HCT116 (cell line): ENCODE data around the gene GPT2. TPM values are rescaled to one million over a fixed set of nuclear protein-coding genes. Genes with fewer than 3 reads are reported as not detected.
"Not testable (repeated sequence)": the region's sequence is repeated elsewhere in the genome, so short reads cannot be mapped to it uniquely, and the experiment has no call there.

Experiments
- ATAC-seq: fragments of 200-7000 bp; cut with Tn5 transposase; 2 replicates; pipeline ENCODE4 v1.9.1; 2020; ENCODE audit warnings: mild to moderate bottlenecking, moderate library complexity
- BruUV-seq: library from RNA; stranded (reverse); fragments of 400-500 nt; replicated peaks from 2 replicates; lab custom pipeline; 2021; lab: Mats Ljungman, UMichigan
- CTCF ChIA-PET: fragments of 300-600 bp; sonication (Branson Sonifier 250); formaldehyde crosslinking; loops from one replicate; lab custom pipeline; 2021; ENCODE audit warnings: antibody characterized with exemption; lab: Charles Lee
- POLR2A ChIA-PET: fragments of 300-600, 350-600 bp; sonication (Branson Sonifier 250); formaldehyde crosslinking; loops from one replicate; lab custom pipeline; 2021; ENCODE audit warnings: antibody characterized with exemption; lab: Charles Lee
- RAD21 ChIA-PET, 2 experiments: fragments of 300-600 bp; sonication (Branson Sonifier 250); formaldehyde crosslinking; loops; one replicate each; lab custom pipeline; 2023; ENCODE audit warnings: low total read pairs in 2 of 2; ENCODE audit not compliant: uncharacterized antibody in 2 of 2, unreplicated experiment in 2 of 2, low non-redundant PET in 1 of 2; lab: Charles Lee
- DNase-seq: peaks from one replicate; pipeline ENCODE4 v3.0.0-alpha.2; 2010; ENCODE audit warnings: low read depth, low spot score
- H2AFZ ChIP-seq: fragments of 200-600 bp; shearing (Covaris generic), sonication (generic); 2 replicates; pipeline ENCODE4 v1.6.1; 2017; ENCODE audit warnings: low read depth, mixed run types, mixed read lengths, antibody characterized with exemption, low read length; ENCODE audit not compliant: poor library complexity, severe bottlenecking
- H3K27ac ChIP-seq: 2 replicates; pipeline ENCODE4 v1.5.1; 2012; ENCODE audit warnings: low read depth, low read length
- H3K27me3 ChIP-seq: fragments of 200-600 bp; sonication (generic); 2 replicates; pipeline ENCODE4 v1.6.1; 2016; ENCODE audit warnings: mixed run types, low read length, mixed read lengths; ENCODE audit not compliant: insufficient read depth
- H3K36me3 ChIP-seq, 2 experiments: fragments of 200-500 bp in 1 of 2; fragments of 200-600 bp in 1 of 2; sonication (Bioruptor generic) in 1 of 2; sonication (generic) in 1 of 2; 2 replicates each; pipeline versions ENCODE4 v1.5.1 to v1.6.1; 2014 to 2016; ENCODE audit warnings: low read length in 2 of 2, inconsistent platforms in 1 of 2, mixed read lengths in 1 of 2, mixed run types in 1 of 2; ENCODE audit not compliant: insufficient read depth in 2 of 2, control insufficient read depth in 1 of 2
- H3K4me1 ChIP-seq, 2 experiments: fragments of 200-600 bp in 1 of 2; sonication (generic) in 1 of 2; 2 replicates each; pipeline versions ENCODE4 v1.5.1 to v1.6.1; 2012 to 2017; ENCODE audit warnings: low read length in 2 of 2, inconsistent platforms in 1 of 2, mild to moderate bottlenecking in 1 of 2, mixed read lengths in 1 of 2, mixed run types in 1 of 2, moderate library complexity in 1 of 2; ENCODE audit not compliant: insufficient read depth in 2 of 2, control insufficient read depth in 1 of 2
- H3K4me2 ChIP-seq: fragments of 200-600 bp; sonication (generic); 2 replicates; pipeline ENCODE4 v1.6.1; 2017; ENCODE audit warnings: mixed run types, low read length, mixed read lengths
- H3K4me3 ChIP-seq, 2 experiments: fragments of 200-600 bp in 1 of 2; sonication (generic) in 1 of 2; replicated peaks in 1 of 2; 2 replicates each; pipeline ENCODE4 v1.5.1; 2011 to 2016; ENCODE audit warnings: low read length in 2 of 2, control low read depth in 1 of 2, low read depth in 1 of 2, mild to moderate bottlenecking in 1 of 2, mixed read lengths in 1 of 2, mixed run types in 1 of 2
- H3K79me2 ChIP-seq: fragments of 200-600 bp; sonication (generic); 2 replicates; pipeline ENCODE4 v1.6.1; 2017; ENCODE audit warnings: mild to moderate bottlenecking, mixed run types, low read length, moderate library complexity, mixed read lengths; ENCODE audit not compliant: insufficient read depth
- H3K9ac ChIP-seq: fragments of 200-600 bp; sonication (generic); 2 replicates; pipeline ENCODE4 v1.6.1; 2016; ENCODE audit warnings: low read length, mixed read lengths
- H3K9me2 ChIP-seq: fragments of 200-600 bp; sonication (generic), shearing (Covaris generic); 2 replicates; pipeline ENCODE4 v1.6.1; 2017; ENCODE audit warnings: mixed run types, mild to moderate bottlenecking, moderate library complexity; ENCODE audit not compliant: insufficient read depth
- H3K9me3 ChIP-seq, 2 experiments: fragments of 200-500 bp in 1 of 2; fragments of 200-600 bp in 1 of 2; sonication (Bioruptor generic) in 1 of 2; sonication (generic) in 1 of 2; 2 replicates each; pipeline ENCODE4 v1.6.1; 2014 to 2017; ENCODE audit warnings: low read length in 2 of 2, mixed read lengths in 2 of 2, inconsistent platforms in 1 of 2, low read depth in 1 of 2, mild to moderate bottlenecking in 1 of 2, mixed run types in 1 of 2, moderate library complexity in 1 of 2; ENCODE audit not compliant: control insufficient read depth in 1 of 2, insufficient read depth in 1 of 2
- H4K20me1 ChIP-seq: fragments of 200-600 bp; sonication (generic), shearing (Covaris generic); 2 replicates; pipeline ENCODE4 v1.6.1; 2017; ENCODE audit warnings: mixed run types, mild to moderate bottlenecking, moderate library complexity; ENCODE audit not compliant: insufficient read depth
- ZFX ChIP-seq: fragments of 450-650 bp; IDR thresholded peaks from 2 replicates; pipeline ENCODE4 v1.6.1; 2017
- intact Hi-C: fragments of 100-400 bp; cut with micrococcal nuclease; formaldehyde crosslinking; loops from 2 replicates; pipeline ENCODE4 v1.10.0; 2022
- total RNA-seq: library from RNA; stranded (reverse); gene quantifications from one replicate; pipeline ENCODE4 v1.2.1, GENCODE V29; 2021; ENCODE audit not compliant: unreplicated experiment

The GPT2 gene
- total RNA-seq, 1 experiment from 2014 or later = 50.6 TPM

GRCh38 chr16:46867486-46867885, 16.7 kb upstream of the GPT2 start:
- DNase-seq, RAD21 ChIA-PET, H3K27ac ChIP-seq, H3K27me3 ChIP-seq, CTCF ChIA-PET, H3K36me3 ChIP-seq, H3K4me2 ChIP-seq, H3K9me2 ChIP-seq, H3K9ac ChIP-seq, ATAC-seq, BruUV-seq, POLR2A ChIA-PET, H2AFZ ChIP-seq, H3K9me3 ChIP-seq, H3K79me2 ChIP-seq, H4K20me1 ChIP-seq, H3K4me3 ChIP-seq, intact Hi-C loops: not testable (repeated sequence)
- H3K4me1 ChIP-seq = peaks cover 4 to 14% of the 10 kb centered on the region in 2 experiments; a peak in 3 of 4 replicates

DNA sequence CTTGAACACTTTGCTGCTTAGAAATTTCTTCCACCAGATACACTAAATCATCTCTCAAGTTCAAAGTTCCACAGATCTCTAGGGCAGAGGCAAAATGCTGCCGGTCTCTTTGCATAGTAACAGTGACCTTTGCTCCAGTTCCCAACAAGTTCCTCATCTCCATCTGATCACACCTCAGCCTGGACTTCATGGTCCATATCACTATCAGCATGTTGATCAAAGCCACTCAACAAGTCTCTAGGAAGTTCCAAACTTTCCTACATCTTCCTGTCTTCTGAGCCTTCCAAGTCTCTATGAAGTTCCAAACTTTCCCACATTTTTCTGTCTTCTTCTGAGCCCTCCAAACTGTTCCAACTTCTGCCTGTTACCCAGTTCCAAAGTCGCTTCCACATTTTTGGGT, 15.3 kb upstream of the GPT2 start:
- H3K9me2 ChIP-seq, H3K9me3 ChIP-seq, BruUV-seq, H3K9ac ChIP-seq, intact Hi-C loops, H3K4me2 ChIP-seq, H4K20me1 ChIP-seq, H3K4me1 ChIP-seq, H3K4me3 ChIP-seq, H2AFZ ChIP-seq, H3K27me3 ChIP-seq, CTCF ChIA-PET, H3K79me2 ChIP-seq, POLR2A ChIA-PET, H3K36me3 ChIP-seq, ATAC-seq, DNase-seq, H3K27ac ChIP-seq, RAD21 ChIA-PET: not testable (repeated sequence)

DNA sequence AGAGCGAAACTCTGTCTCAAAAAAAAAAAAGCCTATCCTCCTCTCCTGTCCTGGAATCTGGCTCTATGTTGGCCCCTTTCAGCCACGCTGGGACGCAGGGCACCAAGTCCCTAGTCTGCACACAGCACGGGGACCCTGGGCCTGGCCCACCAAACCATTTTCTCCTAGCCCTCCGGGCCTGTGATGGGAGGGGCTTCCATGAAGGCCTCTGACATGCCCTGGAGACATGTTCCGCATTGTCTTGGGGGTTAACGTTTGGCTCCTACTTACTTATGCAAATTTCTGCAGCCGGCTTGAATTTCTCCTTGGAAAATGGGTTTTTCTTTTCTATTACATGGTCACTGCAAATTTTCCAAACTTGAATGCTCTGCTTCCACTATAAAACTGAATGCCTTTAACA, 12.6 kb upstream of the GPT2 start:
- Histone ChIP-seq H4K20me1 (no peaks in the 10 kb centered on the region), H3K27ac (no peak overlapping the region), H3K4me1 (no peaks in the 10 kb centered on the region), H3K79me2 (no peaks in the 10 kb centered on the region)
- no peak for ATAC-seq
- no TSS peak for BruUV-seq
- intact Hi-C loops = no loop called here
- CTCF ChIA-PET = no interaction called here
- no peak for TF ChIP-seq ZFX
- TF ChIP-seq, all 23 proteins: peak for 0
- H2AFZ ChIP-seq = no peak overlapping the region
- DNase-seq = no peak
- H3K9ac ChIP-seq = no peak overlapping the region
- ChIA-PET POLR2A (no interaction called here), RAD21 (no interaction called here)
- H3K27me3 ChIP-seq = no peaks in the 10 kb centered on the region
- H3K4me2 ChIP-seq = no peak overlapping the region
- no peaks in the 10 kb centered on the region for H3K9me3 ChIP-seq
- no peak overlapping the region for H3K4me3 ChIP-seq
- H3K9me2 ChIP-seq = no peaks in the 10 kb centered on the region
- no peaks in the 10 kb centered on the region for H3K36me3 ChIP-seq
